ENCODE results near the gene PRPF4.

The PRPF4 gene

DNA sequence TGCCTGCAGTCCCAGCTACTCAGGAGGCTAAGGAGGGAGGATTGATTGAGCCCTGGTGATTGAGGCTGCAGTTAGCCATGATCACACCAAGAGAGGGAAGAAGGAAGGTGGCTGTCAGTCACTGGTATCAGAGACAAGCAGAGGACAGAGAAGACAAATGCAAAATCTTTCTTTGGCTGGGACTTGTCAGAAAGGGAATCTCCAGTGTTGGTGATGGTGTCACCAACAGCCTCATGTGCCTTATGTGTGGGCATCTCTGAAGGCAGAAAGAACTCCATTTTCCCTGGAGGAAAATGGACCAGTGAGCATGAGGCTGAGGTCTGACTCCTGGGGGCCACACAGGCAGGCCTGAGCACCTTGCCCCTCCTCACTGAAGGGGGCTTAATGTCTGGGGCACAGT is 39.8 kb downstream of the PRPF4 start:
- DNase-seq: no peak

DNA sequence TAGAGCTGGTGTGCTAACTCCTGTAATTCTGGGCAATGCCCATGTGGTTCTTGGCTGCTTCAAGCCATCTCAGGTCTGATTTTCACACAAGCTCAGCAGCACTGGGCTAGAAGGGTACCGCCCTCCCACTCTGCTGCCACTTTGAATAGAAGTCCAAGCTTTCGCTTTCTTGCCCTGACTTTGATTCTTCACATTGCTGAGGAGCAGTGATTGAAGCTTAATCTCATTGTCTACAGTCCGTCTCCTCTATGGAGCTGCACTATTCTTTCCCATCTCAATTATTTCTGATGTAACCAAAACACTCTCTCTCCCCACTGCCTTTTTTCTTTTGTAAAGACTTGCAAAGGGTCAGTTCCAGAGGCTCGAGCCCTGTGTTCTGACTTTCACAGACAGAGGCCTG is 40.6 kb downstream of the PRPF4 start:
- no peak for DNase-seq

DNA sequence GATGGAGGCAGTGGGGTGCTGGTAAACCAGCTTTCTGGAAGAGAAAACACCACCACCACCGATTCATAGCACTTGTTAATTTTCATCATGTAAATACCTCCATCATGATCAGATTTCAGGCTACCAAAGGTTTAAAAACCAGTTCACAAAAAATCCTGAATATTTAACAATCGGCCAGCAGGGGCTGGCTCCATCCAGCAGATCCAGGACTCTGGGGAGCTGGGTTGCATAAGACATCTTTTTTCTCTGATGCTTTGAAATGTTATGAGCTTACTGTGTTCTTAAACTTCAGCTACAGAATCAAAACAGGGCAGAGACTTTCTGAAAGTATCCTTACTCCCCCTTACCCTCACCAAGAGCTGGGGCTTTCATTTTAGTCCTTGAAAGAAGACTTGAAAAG is 42.3 kb downstream of the PRPF4 start:
- DNase-seq: no peak

DNA sequence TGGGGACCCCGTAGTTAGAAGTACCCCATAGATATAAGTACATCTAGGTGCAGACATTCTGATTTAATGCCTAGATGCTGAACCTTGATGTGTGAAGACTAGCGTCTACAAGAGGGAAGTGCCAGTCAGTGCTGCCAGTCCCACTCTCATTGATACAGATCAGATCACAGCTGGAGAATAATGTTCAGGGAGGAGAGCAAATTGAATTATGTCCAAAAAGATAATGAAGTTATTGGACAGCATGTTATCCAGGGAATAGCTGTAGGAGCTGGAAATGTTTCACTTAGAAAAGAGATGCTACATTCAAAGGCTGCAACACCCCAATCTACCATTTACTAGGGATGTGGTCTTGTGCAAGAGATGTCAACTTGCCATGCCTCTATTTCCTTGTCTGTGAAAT is 43.6 kb downstream of the PRPF4 start:
- DNase-seq: no peak

DNA sequence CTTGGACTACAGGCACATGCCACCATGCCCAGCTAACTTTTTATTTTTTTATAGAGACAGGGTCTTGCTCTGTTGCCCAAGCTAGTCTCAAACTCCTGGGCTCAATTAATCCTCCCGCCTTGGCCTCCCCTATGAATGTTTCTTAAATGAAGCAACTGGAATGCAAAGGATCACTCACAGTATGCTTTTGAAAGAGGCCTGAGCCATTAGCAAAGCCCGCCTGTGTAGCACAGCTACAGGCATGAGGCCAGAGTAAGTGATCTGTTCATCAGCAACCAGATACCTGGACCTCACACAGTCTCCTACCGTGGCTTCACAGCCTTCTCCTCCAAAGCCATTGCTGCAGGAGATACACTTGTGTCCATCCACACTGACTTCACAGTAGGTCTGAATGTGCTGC is 44.6 kb downstream of the PRPF4 start:
- no peak for DNase-seq

DNA sequence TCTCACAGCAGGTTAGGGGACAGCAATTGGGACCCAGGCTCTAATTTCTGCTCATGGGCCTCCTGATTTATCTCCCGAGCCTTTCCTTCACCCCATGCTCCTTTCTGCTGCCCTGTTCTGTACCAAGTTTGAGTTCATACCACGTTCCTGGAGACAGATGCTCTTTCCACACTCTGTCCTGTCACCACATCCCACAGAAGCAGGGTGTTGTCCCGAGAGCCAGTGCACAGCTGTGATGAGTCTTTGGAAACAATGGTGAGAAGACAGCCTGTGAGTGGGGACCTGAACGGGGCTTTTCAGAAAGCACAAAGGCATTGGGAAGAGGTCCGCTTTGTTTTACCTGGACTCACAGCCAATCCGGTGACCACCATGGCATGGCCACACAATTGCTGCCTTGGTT is 47.2 kb downstream of the PRPF4 start:
- no peak for DNase-seq

DNA sequence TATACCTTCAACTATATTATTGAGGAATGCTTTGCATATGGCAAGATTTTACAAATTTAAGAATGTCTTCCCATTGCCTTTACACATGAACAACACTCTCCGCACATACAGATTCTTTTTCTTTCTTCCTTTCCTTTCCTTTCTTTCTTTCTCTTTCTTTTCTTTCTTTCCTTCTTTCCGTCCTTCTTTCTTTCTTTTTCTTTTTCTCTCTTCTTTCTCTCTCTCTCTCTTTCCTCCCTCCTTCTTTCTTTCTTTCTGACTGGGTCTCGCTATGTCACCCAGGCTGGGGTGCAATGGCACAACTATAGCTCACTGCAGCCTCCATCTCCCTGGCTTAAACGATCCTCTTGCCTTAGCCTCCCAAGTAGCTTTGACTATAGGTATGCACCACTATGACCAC is 50.8 kb downstream of the PRPF4 start:
- DNase-seq: no peak

DNA sequence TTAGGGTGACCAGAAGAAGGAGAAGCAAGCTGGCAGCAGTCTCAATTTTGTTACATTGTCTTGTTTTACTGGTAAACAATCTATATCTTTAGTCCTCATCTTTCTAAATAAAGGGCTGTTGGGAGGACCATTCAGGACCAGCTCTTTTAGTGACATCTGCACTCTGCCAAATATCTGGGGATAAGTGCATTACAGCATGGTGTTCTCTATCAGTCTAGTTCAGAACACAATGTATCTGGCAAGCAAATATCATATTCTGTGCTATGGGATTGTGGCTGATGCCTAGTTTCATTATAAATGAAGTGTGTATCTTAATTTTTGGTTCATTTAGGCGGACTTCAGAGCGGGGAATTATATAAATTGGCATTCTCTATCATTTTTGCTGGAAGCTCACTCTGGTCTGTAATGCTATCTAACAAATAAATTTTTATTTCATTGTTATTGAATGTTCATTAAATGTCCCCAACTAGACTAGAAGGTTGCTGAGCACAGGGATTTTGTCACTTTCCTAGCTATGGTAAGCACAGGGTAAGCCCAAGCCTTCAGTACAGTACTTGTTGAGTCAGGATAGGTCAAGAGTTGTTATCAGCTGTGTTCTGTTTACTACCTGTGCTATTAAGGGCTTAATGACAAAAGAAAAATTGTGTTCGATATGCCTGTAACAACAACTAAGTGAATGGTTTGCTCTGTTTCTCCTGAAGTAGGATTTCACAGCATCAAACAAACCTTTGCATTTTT is 52.8 kb downstream of the PRPF4 start:
- no peak for DNase-seq

DNA sequence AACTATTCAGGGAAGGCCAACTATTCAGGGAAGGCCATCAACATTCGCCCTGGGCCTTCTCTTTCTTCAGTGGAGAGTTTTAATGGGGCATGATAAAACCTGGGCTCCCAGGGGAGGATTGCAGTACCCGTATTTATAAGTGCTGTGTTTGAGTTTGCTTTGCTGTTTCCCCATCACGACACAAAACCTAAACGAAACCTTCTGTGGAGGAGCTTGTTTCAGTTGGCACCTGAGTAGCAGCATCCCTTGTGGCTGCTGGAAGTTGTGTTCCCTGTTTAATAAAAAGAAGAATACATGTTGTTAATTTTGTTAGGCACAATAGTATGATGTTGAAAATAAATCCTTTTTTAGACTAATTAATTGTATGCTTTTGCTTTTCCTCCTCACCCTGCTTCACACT is 56.3 kb downstream of the PRPF4 start:
- no peak for DNase-seq

DNA sequence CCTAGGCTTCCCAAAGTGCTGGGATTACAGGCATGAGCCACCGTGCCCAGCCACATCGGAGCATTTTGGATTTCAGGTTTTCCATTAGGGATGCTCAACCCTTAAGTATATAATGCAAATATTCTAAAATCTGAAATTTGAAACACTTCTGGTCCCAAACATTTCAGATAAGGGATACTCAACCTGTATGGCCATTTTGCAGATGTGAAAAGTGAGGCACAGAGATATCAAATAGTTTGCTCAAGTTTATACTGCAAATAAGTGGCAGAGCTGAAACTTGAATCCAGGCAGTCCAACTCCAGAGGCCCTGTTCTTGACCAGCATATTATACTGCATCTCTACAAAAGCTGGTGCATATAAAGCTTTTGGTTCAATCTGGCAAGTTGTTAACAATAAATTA is 62.3 kb downstream of the PRPF4 start:
- DNase-seq: no peak

DNA sequence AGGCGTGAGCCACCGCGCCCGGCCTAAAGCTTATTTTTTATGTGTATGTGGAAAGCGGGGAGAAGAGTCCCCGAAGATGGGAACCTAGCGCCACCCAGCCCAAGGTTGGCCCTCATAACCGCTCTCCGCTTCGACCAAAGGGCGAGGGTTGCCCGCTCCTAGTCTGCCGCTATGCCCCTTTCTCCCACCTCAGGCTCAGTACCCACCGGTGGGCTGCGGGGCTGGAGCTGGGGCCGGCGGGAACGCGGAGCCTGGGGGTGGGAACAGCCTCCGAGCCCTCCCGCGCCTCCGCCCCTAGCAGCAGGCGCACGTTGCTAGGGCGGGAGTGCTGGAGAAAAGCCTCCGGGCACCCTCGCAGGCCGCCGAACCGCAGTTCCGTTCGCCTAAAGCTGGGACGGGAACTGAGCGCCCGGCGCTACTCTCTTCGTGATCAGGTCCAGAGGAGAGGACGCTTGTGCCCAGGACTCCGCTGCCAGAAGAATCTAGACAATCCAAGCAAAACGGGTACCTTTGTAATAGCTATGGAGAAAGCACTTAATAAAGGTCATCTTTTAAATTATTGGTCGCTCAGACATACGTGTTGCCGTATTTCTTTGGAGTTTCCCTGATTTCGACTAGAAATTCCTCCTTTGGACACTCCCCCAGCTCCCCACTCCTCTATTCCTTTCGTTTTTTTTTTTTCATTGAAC is 64.7 kb downstream of the PRPF4 start, which contains the start of gene WDR31:
Gene WDR31, minus strand, starts transcription at position 265 of the 689 bp plus-strand sequence. CDS start 8,253 bp downstream, outside the sequence.
- peak; percentile 81 for DNase-seq

DNA sequence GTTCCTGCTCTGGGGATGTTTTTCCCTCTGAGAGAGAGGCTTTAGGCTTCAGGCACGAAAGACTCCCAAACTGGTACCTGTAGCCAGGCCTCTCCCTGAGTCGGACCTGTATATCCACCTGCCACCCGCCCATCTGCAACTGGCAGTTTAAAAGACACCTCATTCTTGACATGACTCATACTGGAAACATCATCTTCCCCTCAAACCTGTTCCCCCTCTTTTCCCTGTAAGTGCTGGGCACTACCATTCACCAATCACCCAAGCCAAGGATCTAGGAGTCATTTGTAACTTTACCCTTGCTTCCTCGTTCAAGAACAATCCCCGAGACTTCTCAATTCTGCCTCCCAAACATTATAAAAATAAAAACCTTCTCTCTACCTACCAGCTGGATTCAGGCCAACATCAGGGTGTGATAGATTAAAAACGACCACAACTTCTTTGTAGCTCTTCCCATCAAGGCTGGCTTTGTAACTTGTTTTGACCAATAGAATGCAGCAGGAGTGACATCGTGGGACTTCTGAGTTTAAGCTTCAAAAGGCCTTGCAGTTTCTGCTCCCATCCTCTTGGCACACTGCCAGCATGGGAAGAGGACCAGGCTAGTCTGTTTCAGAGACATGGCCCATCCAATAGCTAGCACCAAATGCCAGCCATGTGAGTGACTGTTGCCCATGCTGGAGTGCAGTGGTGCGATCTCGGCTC is 66.4 kb downstream of the PRPF4 start:
- no peak for DNase-seq
